Neural progenitor cell (in vitro differentiated cells): Measurements from ENCODE around the gene CCL26.

ENCODE experiments used
- CTCF ChIP-seq: fragments of 200-600 bp; sonication (generic); IDR thresholded peaks from 2 replicates; pipeline ENCODE4 v1.5.1; 2017; ENCODE audit warnings: antibody characterized with exemption, mild to moderate bottlenecking
- EZH2 ChIP-seq: fragments of 200-600 bp; sonication (generic); IDR thresholded peaks from 2 replicates; pipeline ENCODE4 v1.6.1; 2017; ENCODE audit warnings: antibody characterized with exemption, mild to moderate bottlenecking, moderate library complexity
- EZH2phosphoT487 ChIP-seq: fragments of 200-600 bp; sonication (generic); IDR thresholded peaks from 2 replicates; pipeline ENCODE4 v1.6.1; 2017; ENCODE audit warnings: antibody characterized with exemption

GRCh38 chr7:75817116-75817515, 45.1 kb upstream of the CCL26 start:
- TF ChIP-seq CTCF (no peak), EZH2 (no peak), EZH2phosphoT487 (no peak)
